ENCODE measurements around the gene PLA2G6.

PLA2G6 gene

GRCh38 chr22:38214302-38215056 is 32.8 kb upstream of the PLA2G6 start:
- DNase-seq (ENCODE audit: low read depth in 3 of 3), result peak in 2 of 3 experiments; percentile 37 to 66

GRCh38 chr22:38213990-38214301 is 32.3 kb upstream of the PLA2G6 start:
- DNase-seq (ENCODE audit: low read depth in 3 of 3), result no peak

GRCh38 chr22:38213319-38213989 is 31.8 kb upstream of the PLA2G6 start:
- DNase-seq (ENCODE audit: low read depth in 3 of 3), result no peak

GRCh38 chr22:38212442-38212841 is 30.8 kb upstream of the PLA2G6 start:
- no peak for DNase-seq (ENCODE audit: low read depth in 3 of 3)

- DNase-seq (ENCODE audit: low read depth in 3 of 3), result no peak
Measured at GRCh38 chr22:38211556-38211955, 29.9 kb upstream of the PLA2G6 start.

GRCh38 chr22:38208551-38208968 is 26.9 kb upstream of the PLA2G6 start:
- DNase-seq (ENCODE audit: low read depth in 3 of 3), result no peak

- no peak for DNase-seq (ENCODE audit: low read depth in 3 of 3)
Measured at GRCh38 chr22:38207898-38208432, 26.3 kb upstream of the PLA2G6 start.

- no peak for DNase-seq (ENCODE audit: low read depth in 3 of 3)
Measured at GRCh38 chr22:38205261-38206128, 23.9 kb upstream of the PLA2G6 start.

- no peak for DNase-seq (ENCODE audit: low read depth in 3 of 3)
Measured at GRCh38 chr22:38204784-38205183, 23.2 kb upstream of the PLA2G6 start.

- DNase-seq (ENCODE audit: low read depth in 3 of 3), result no peak
Measured at GRCh38 chr22:38203855-38204514, 22.4 kb upstream of the PLA2G6 start.

- DNase-seq (ENCODE audit: low read depth in 3 of 3), result peak in 1 of 3 experiments; percentile 25
Measured at GRCh38 chr22:38203090-38203810, 21.6 kb upstream of the PLA2G6 start.

- peak in 1 of 3 experiments; percentile 59 for DNase-seq (ENCODE audit: low read depth in 3 of 3)
Measured at GRCh38 chr22:38202437-38203089, 20.9 kb upstream of the PLA2G6 start.

- DNase-seq (ENCODE audit: low read depth in 3 of 3), result peak; percentile 74 to 93 (median 74)
Measured at GRCh38 chr22:38201711-38202436, 20.2 kb upstream of the PLA2G6 start, which contains the start of gene MAFF. Gene MAFF, plus strand, starts transcription at chr22:38201994. Its CDS starts 11,860 bp downstream, at chr22:38213854.

GRCh38 chr22:38201371-38201710 is 19.7 kb upstream of the PLA2G6 start:
- no peak for DNase-seq (ENCODE audit: low read depth in 3 of 3)

- DNase-seq (ENCODE audit: low read depth in 3 of 3), result no peak
Measured at GRCh38 chr22:38199826-38200559, 18.4 kb upstream of the PLA2G6 start.

GRCh38 chr22:38196791-38197419 is 15.3 kb upstream of the PLA2G6 start:
- no peak for DNase-seq (ENCODE audit: low read depth in 3 of 3)

GRCh38 chr22:38193580-38193979 is 11.9 kb upstream of the PLA2G6 start:
- DNase-seq (ENCODE audit: low read depth in 3 of 3), result no peak

GRCh38 chr22:38192475-38192863 is 10.8 kb upstream of the PLA2G6 start:
- no peak for DNase-seq (ENCODE audit: low read depth in 3 of 3)

Data from stimulated activated CD4-positive, alpha-beta T cell treated with anti-CD3 and anti-CD28 coated beads, TNF-alpha, amount 100 ng/mL, for 24 hours (primary cell).